ENCODE data around the gene SKI. TPM values are rescaled to one million over a fixed set of nuclear protein-coding genes. Genes with fewer than 3 reads are reported as not detected.

SKI gene
- total RNA-seq, 1 donor from 2014 or later, result 38.5 TPM

DNA sequence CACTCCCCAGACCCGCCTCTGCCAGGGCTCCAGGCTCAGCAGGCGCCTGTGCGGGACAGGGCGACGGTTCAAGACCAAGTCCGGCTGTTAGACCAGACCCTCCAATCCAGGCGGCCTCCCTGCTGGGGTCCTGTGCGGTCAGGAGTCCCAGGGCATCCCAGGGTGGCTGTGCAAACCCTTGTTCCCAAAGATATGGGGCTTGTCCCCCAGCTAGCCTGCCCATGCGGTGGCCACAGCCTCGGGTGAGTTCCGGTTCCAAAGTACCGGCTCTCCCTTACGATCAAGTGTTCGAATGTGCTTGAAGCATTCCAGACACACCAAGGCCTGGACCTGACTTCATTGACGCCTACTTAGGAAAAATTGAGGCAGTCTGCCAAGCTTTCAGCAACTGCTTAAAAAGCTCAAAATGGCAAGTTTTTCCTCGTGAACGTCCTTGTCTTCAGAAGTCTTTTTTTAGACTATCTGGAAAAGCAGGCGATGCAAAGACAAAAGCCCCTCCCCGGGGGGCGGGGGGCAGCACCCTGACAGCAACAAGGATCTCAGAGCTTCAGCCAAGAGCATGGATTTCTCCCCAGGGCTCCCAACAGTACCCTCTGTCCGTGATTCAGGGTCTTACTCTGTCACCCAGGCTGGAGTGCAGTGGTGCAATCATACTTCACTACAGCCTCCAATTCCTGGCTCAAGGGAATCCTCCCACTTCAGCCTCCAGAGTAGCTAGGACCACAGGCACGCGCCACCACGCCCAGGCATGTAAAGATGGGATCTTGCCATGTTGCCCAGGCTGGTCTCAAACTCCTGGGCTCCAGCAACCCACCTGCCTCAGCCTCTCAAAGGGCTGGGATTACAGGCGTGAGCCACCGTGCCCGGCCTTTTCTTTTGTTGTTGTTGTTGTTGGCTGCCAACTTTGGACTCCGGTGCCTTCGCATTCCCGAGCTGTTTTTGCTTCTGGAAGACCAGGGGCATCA is 35.8 kb upstream of the SKI start:
- DNase-seq (ENCODE audit: missing footprints), result no peak
- ATAC-seq, result no peak
- intact Hi-C loops (cut with DNase I), result loop anchor here (5.0 to 10.0 kb wide), 2 partner anchors 352 to 1180 kb away; no protein-coding TSS in a partner anchor

DNA sequence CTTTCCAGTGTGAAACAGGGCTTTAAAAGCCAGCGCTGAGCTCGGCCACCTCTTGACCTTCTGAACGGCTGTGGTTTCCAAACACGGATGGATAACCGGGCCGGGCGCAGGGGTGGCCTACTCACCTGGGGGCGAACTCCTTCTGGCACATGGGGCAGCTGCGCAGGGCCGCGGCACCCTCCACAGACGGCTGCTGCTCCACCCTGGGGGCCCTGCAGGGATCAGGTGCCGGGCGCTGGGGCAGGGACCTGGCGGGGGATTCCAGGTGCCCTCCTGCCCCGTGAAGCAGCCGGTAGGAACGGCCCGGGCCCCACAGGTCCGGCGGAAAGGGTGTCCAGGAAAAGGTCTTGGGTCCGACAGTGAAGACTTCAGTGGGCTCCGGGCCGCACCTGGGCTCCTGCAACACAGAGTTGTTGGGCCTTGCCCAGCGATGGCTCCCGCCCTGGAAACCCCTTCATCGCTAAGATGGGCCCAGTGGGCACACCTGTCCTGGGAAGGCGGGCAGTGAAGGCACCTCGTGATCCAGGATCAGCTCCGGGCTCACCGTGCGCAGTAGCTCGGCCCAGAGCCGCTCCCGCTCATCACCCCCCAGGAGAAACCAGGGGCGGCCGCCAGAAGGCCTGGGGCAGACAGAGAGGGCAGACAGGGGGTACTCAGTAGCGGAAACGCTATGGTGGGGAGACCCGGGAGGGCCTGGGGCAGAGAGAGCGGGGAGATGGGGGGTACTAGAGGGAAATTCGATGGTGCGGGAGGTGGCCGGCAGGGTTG is 34.4 kb upstream of the SKI start:
- intact Hi-C loops (cut with DNase I), result loop anchor here (2.0 to 10.0 kb wide), 4 partner anchors 37 to 1179 kb away; no protein-coding TSS in a partner anchor
- DNase-seq (ENCODE audit: missing footprints) (peak; percentile 75), ATAC-seq (no peak)

DNA sequence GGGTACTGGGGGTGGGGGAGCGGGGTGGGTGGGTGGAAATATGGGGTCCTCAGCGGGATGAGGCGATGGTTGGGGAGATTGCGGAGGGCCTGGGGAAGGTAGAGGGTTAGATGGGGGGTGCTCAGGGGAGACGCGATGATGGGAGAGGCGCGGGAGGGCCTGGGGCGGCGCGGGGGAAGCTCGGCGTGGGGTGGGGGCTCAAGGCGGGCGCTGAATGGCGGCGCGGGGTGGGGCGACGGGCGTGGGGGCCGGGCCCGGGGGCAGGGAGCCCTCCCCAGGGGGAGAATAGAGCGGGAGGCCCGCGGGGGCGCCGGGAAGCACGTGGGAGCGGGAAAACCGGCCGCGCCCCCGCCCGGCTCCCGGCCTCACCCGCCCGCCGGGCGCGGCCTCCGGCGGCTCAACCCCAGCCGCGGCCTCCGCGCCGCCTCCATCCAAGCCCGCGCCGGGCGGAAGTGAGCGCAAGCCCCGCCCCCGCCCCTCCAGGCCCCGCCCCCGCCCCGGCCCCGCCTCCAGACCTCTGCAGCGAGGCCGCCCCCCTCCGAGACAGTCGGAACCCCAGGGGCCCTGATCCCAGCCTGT is 33.7 kb upstream of the SKI start, which contains the start of gene FAAP20:
Gene FAAP20 (minus strand): TSS at position 454 of the 579 bp plus-strand sequence. CDS start 23 bp downstream, at position 431.
- intact Hi-C loops (cut with DNase I), result loop anchor here (2.0 to 10.0 kb wide), 4 partner anchors 36 to 1178 kb away; no protein-coding TSS in a partner anchor
- ATAC-seq (peak; percentile 65), DNase-seq (ENCODE audit: missing footprints) (no peak)

DNA sequence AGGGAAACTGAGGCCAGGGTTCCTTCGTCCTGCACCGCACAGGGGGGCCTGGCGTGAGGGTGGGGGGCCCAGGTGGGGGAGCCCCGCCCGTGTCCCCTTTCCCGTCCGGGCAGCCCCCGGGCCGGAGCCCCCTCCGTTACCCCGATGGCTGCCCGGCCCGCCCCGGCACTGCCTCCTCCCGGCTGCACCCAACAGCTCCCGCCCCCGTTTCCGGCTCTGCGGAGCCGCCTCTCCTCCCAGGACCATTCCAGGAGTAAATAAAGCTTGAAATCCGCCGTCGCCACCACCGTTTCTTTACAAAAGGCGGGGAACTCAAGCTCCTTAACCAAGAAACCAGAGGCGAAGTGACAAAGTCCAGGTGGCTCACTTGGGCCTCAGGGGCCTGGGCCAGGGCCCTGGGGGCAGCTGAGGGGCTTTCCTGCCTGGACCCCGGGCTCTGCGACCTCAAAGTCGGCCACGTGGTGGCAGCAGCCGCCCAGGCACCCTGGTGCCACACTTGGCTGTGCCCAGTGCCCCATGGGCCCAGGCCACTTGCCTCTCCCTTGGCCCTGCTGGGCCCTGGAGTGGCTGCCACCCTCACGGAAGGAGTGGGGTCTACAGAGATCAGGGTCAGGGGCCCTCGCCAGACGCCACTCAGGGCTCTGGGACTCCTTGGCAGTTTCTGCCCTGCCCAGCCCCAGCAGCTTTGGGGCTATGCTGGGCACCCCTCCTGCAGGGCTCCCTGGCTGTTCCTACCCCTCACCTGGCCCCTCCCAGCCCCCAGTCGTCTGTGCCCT is 33.0 kb upstream of the SKI start:
- intact Hi-C loops (cut with DNase I), result loop anchor here (1.0 to 10.0 kb wide), 5 partner anchors 36 to 1177 kb away; no protein-coding TSS in a partner anchor
- DNase-seq (ENCODE audit: missing footprints), result peak; percentile 94
- peak; percentile 82 for ATAC-seq

DNA sequence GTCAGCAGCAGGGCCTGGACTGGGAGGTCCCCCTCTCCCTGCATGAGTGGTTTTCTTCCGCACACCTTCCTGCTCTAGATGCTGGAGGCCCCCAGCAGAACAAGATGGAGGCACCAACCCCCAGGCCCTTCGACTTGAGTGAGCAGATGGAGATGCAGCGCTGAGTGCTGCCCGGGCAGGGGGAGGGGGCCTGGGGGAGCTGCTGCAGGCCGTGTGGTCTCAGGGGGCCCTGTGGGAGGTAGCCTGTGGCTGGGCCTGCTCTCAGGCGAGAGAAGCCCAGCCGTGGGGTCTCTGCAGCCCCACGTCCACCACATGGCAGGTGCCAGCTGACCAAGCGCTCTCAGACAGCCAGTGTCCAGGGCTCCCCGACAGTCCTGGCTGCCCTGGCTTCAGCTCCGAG is 32.3 kb upstream of the SKI start:
- ATAC-seq, result no peak
- intact Hi-C loops (cut with DNase I), result loop anchor here (1.0 to 10.0 kb wide), 4 partner anchors 35 to 349 kb away; no protein-coding TSS in a partner anchor

DNA sequence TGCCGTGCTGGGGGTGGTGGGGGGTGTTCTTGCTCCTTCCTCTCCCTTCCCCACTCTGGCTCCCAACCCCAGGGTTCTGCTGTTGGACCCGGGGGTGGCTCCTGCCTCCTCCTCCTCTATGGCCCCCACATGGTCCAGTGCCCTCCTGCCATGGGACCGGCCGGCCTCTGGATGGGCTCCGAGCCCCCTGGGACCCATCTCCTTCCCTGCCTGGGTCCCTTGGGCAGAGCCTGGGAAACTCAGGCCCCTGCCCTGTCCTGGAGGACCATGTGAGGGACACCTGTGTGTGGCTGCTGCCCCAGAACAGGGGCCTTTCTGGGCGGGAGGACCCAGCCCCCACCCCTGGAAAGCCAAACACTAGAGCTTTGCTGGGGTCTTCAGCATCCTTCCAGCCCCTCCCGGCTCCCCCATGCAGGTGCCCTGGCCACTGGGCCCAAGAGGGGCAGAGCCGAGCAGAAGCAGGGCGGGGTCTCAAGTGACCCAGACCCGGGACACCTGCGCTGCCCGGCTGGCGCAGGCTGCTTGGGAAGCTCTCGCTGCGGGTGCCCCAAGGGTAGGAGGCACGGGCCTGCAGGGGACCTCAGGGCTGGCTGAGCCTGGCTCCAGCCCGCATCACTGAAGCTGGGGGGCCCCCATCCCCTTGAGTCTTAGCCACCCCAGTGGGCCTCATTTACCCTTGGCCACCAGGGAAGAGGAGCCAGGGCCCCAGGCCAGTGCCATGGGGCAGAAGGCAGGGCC is 31.0 kb upstream of the SKI start:
- DNase-seq (ENCODE audit: missing footprints) (peak; percentile 55), ATAC-seq (no peak)
- intact Hi-C loops (cut with DNase I), result loop anchor here (10.0 kb wide), 1 partner anchor 348 kb away; no protein-coding TSS in a partner anchor

More for the DNA sequence above, 32.3 kb upstream of the SKI start:
- no peak for DNase-seq (ENCODE audit: missing footprints)

DNA sequence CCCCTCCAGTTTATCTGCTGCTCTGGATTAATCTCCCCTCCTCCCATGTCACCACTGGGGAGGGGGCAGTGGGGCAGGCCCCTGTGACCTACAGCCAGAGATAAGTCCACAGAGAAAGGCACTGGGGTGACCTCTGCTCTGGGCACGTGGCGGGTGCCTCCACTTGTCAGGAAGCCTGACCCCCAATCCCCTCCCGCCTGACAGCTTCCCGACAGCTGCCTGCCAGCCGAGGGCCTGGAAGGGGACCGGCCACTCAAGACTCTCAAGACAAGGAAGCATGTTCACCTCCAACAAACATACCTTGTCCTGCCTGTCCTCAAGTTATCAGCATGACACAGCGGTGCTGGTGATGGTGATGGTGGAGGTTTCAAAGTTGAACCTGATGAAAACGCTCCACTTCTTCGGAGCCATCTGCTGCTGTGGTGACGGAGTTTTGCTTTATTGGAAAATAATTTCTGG is 30.4 kb upstream of the SKI start:
- no peak for DNase-seq (ENCODE audit: missing footprints)
- intact Hi-C loops (cut with DNase I), result loop anchor here (10.0 kb wide), 1 partner anchor 347 kb away; no protein-coding TSS in a partner anchor
- ATAC-seq, result no peak

DNA sequence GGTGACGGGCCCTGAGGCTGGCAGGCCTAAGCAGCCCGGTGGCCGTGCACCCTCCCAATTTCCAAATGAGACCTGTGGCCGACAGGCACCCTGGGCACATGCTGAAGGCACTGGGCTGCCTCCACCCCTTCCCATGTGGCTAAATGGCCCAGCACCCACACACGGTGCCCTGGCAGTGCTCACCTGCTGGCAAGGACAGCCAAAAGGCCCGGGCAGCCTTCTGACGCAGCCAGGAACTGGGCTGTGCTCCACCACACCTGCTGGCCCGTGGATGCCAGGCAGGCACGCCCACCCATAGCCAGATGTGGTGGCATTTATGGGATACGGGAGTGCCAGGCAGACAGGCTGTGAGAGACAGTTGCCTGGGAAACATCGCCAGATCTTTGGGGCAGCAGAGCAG is 29.5 kb upstream of the SKI start:
- ATAC-seq (no peak), DNase-seq (ENCODE audit: missing footprints) (no peak)
- intact Hi-C loops (cut with DNase I), result loop anchor here (10.0 kb wide), 1 partner anchor 346 kb away; no protein-coding TSS in a partner anchor

DNA sequence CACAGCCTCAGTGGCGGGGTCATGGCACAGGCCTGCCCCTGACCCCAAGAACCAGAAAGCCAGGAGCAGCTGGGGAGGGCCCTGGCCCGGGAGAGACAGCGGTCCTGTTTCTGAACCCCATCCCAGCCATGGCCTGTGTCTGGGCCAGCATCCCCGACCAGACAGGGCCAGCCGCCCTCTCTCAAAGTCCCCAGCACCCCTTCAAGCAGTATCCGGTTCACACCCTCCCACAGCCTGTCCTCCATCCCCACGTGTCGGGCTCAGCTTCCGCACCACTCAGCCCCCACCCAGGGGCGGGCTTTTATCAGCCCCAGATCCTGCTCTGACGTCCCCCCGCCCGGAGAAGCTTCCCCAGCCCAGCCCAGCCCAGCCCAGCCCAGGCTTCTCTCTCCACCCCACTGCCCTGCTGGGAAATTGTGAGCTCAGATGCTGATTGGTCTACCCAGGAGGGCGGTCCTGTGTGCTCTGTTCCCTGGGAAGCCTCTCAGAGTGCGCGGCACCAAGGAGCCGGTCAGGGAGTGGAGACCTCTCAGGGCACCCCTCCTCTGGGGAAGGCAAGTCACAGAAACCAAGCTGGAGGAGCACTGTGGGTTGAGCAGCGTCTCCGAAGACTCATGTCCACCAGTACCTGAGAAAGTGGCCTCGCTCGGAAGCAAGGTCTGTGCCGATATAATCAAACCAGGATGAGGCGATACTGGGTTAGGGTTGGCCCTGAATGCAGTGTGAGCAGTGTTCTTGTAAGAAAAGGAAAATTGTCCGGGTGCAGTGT is 28.9 kb upstream of the SKI start:
- intact Hi-C loops (cut with DNase I), result loop anchor here (1.0 to 10.0 kb wide), 2 partner anchors 182 to 346 kb away; no protein-coding TSS in a partner anchor
- DNase-seq (ENCODE audit: missing footprints) (peak; percentile 93), ATAC-seq (peak; percentile 83)

DNA sequence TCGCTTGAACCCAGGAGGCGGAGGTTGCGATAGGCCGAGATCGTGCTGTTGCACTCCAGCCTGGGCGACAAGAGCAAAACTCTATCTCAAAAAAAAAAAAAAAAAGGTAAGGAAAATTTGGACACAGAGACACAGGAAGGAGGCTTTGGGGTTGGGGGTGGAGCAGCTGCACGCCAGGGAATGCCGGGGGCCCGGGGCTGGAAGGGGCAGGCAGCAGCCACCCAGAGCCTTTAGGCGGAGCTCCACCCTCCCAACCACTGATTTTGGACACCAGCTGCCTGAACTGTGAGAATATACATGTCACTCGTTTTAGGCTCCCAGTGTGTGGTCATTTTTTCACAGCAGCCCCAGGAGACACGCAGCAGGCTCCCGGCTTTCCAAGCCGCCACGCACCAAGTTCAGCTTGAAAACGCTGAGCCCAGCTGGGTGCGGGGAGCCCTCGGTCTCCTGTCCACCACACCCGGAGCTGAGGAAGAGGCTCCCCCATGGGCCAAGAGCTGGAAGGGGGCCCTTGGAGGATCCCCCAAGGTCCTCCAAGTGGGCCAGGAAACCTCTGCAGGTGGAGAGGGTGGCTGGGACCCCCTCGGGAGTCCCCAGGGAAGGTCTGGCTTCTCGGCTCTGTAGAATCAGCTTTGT is 27.7 kb upstream of the SKI start:
- DNase-seq (ENCODE audit: missing footprints) (no peak), ATAC-seq (no peak)
- intact Hi-C loops (cut with DNase I), result no loop called here

DNA sequence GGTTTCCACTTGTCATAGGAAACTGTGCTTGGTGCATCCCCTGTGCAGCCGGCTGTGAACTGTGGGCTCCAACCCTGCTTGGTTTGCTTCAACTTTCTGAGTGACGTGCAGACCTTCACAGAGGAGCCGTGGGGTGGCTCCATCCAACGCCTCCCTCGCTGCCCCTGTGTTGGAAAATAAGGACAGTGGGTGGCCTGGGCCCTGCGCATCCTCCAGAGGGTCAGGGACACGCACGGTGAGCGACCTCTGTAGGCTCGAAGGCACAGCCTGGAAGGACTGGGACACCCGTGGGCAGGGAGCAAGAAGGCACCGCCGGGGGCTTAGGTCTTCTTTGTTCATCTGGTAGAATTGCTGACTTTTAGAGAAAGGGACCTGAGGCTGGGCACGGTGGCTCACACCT is 27.1 kb upstream of the SKI start:
- ATAC-seq (no peak), DNase-seq (ENCODE audit: missing footprints) (no peak)
- intact Hi-C loops (cut with DNase I), result no loop called here

DNA sequence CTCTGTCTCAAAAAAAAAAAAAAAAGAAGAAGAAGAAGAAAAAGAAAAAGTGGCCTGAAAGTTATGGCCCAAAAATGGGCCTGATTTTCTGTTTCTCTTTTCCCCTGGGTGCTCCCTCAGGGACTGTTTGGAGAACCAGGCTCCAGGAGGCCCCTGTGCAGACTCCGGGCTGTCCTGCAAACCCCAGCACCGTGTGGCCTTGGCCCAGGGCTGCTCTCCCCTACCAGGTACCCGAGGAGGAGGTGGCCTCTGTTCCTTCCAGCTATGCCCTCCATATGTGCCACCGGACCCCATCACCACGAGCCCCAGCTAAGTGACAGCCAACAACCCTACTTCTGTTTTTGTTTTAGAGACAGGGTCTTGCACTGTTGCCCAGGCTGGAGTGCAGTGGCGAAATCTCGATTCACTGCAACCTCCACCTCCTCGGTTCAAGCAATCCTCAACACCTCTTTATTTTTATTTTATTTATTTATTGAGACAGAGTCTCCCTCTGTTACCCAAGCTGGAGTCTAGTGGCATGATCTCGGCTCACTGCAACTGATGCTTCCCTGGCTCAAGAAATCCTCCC is 26.0 kb upstream of the SKI start:
- DNase-seq (ENCODE audit: missing footprints) (no peak), ATAC-seq (no peak)
- intact Hi-C loops (cut with DNase I), result no loop called here

DNA sequence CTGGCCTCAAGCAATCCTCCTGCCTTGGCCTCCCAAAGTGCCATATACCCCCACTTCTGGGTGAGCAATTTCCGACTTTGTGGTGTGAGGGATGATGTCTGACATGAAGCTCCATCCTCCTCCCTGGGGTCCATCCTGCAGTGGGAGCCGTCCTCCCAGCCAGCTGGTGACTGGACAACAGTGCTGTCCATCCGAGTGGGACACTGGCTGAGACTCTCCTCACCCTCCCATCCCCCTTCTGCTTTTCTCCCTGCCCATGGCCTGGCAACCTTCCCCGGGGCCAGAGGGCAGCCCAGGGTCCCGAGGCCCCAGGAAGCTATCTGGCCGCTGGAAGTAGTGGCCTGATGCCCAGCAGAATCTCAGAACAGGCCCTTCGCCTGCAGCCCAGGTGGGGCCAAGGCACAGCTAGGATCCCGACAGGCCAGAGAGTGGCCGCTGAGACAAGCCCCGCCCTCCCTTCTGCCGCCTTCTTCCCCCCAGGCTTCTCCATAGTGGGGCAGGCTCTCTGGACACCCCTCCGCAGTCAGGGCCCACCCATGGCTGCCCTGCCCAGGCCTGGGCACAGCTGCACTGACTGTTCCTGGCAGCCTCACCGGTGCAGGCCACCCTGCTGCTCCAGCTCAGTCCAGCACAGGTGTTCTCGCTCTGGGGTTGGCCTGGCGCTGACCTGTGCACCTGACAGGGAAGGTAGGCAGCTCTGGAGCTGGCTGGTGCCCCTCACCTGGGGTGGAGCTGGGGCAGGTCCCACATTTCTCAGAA is 25.1 kb upstream of the SKI start:
- intact Hi-C loops (cut with DNase I), result no loop called here
- DNase-seq (ENCODE audit: missing footprints) (no peak), ATAC-seq (no peak)

DNA sequence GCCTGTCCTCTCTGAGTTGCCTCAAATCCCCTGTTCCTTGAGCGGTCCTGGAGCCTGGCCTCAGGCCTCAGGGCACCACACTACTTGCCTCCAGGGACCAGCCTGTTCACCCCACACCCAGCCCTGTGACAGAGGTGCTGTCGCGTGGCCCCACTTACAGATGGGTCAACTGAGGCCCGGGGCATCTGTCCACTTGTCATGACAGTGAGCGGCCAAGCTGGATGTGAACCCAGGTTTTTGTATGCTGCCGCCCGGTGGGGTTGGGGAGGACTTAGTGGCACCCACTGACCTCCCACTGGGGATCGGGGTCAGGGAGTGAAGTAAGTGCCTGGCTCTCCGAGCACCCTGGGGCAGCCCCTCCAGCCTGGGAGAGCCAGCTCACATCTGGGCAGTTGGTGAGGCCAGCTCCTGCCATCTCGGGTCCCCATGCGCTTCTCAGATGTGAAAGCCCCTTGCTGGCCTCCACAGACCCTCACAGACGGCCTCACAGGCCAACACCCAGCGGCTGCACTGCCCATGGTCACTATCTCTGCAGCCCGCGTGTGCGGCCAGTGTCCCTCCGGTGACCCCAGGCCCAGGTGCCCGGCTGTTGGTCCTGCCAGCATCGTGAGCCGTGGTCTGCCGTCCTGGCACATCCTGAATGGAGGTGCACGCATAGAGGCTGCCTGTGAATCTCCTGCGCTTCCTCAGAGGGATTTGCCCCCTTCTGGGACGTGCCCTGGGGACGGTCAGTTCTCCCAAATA is 24.3 kb upstream of the SKI start:
- intact Hi-C loops (cut with DNase I), result no loop called here
- ATAC-seq, result no peak
- DNase-seq (ENCODE audit: missing footprints), result no peak

Measured in Right ventricle myocardium inferior (tissue), 1 donor.